ENCODE data around the gene TAPBP. TPM values are rescaled to one million over a fixed set of nuclear protein-coding genes. Genes with fewer than 3 reads are reported as not detected.

The TAPBP gene
- total RNA-seq, 2 donors from 2014 or later = 50.3 to 108 TPM

DNA sequence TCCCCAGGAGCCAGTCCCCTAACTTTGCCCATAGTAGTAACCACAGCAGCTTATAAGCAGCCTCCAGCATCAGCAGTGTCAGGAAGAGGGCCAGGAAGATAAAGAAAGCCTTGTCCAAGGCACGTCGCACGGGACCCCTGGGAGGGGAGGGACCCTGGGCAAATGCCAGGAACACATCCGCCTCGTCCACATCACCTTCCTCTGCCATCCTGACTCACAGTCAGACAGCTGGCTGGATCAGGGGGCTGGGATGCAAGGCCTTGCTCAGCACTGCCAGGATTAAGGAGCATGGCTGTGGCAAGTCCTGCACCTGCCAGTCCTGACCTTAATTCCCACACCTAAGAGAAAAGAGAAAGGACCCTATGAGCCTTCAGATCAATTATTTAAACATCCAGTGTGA is 15.2 kb upstream of the TAPBP start:
- intact Hi-C loops (cut with DNase I) = no loop called here

DNA sequence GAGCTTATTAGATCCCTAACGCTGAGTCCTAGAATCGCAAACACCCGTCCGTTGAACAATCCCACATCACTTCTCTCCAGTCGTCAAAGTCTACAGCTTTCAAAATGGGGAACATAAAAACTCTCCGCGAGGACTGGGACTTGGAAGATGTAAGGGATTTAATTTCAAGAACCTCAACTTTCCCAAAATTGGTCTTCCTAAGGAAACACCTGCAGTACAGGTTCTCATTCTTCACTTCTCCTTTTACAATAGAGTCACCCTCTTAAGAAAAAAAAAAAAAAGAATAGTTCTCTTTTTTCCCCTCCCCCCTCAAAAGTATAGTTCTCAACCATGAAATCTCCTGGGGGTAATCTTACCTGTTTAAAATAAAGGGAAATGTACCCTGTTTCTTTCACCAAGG is 10.2 kb upstream of the TAPBP start:
- no peak for TF ChIP-seq POLR2A (IDR thresholded peaks at IDR 0.05)
- TF ChIP-seq, protein P1, sequence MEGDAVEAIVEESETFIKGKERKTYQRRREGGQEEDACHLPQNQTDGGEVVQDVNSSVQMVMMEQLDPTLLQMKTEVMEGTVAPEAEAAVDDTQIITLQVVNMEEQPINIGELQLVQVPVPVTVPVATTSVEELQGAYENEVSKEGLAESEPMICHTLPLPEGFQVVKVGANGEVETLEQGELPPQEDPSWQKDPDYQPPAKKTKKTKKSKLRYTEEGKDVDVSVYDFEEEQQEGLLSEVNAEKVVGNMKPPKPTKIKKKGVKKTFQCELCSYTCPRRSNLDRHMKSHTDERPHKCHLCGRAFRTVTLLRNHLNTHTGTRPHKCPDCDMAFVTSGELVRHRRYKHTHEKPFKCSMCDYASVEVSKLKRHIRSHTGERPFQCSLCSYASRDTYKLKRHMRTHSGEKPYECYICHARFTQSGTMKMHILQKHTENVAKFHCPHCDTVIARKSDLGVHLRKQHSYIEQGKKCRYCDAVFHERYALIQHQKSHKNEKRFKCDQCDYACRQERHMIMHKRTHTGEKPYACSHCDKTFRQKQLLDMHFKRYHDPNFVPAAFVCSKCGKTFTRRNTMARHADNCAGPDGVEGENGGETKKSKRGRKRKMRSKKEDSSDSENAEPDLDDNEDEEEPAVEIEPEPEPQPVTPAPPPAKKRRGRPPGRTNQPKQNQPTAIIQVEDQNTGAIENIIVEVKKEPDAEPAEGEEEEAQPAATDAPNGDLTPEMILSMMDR (IDR thresholded peaks at IDR 0.05) = no peak
- peaks cover 38% of the 10 kb centered on the region for H3K4me1 ChIP-seq
- ATAC-seq (no peak), DNase-seq (no peak)
- intact Hi-C loops (cut with DNase I) = no loop called here
- H3K36me3 ChIP-seq (replicated peaks in 1 of 2; ENCODE audit: insufficient read depth in 1 of 2, low read depth in 2 of 2) = peaks cover 0 to 3% of the 10 kb centered on the region in 2 donors
- H3K9me3 ChIP-seq = no peaks in the 10 kb centered on the region
- WGBS, 2 donors = 6 to 24% methylated on average over 7 of the region's 7 CpGs
- H3K27ac ChIP-seq = peak overlapping the region in 3 of 4 donors; percentile 73 to 88 (median 87)
- H3K27me3 ChIP-seq = no peaks in the 10 kb centered on the region
- H3K4me3 ChIP-seq = no peak overlapping the region

More for the DNA sequence above, 15.2 kb upstream of the TAPBP start:
- H3K27ac ChIP-seq = no peak overlapping the region
- H3K9me3 ChIP-seq = no peaks in the 10 kb centered on the region
- 33 to 39% methylated on average over 5 of the region's 5 CpGs for WGBS, 2 donors
- TF ChIP-seq, protein P1 (IDR thresholded peaks at IDR 0.05) = no peak
- no peak for TF ChIP-seq POLR2A (IDR thresholded peaks at IDR 0.05)
- no peak for DNase-seq
- no peaks in the 10 kb centered on the region for H3K27me3 ChIP-seq
- no peak overlapping the region for H3K4me3 ChIP-seq
- H3K4me1 ChIP-seq = peaks cover 1% of the 10 kb centered on the region
- no peaks in the 10 kb centered on the region for H3K36me3 ChIP-seq (replicated peaks in 1 of 2; ENCODE audit: insufficient read depth in 1 of 2, low read depth in 2 of 2)
- ATAC-seq = no peak

DNA sequence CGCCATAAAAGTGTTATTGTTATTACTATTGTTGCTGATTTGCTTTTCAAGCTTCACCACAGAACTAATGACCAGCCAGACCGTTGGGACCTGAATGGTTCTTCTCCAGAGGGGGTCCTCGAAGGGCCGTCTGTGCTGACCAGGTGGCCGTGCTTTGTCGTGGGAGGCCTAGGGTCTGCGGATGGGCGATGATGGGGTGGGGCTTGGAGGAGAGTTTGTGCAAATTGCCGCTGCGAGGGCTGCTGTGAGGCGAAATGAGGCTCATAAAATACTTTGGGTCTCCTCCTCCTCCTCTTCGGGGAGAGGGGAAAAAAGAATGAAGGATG is 9.7 kb upstream of the TAPBP start:
- intact Hi-C loops (cut with DNase I) = no loop called here
- H3K27ac ChIP-seq = peak overlapping the region; percentile 73 to 88 (median 86)
- H3K9me3 ChIP-seq = no peaks in the 10 kb centered on the region
- WGBS, 2 donors = 0 to 2% methylated on average over 10 to 12 of the region's 12 CpGs
- TF ChIP-seq, protein P1 (IDR thresholded peaks at IDR 0.05) = no peak
- TF ChIP-seq POLR2A (IDR thresholded peaks at IDR 0.05) = no peak
- H3K4me3 ChIP-seq = peak overlapping the region; percentile 14 to 30
- peaks cover 3 to 4% of the 10 kb centered on the region in 2 donors for H3K36me3 ChIP-seq (replicated peaks in 1 of 2; ENCODE audit: insufficient read depth in 1 of 2, low read depth in 2 of 2)
- peaks cover 43% of the 10 kb centered on the region for H3K4me1 ChIP-seq
- ATAC-seq (no peak), DNase-seq (no peak)
- no peaks in the 10 kb centered on the region for H3K27me3 ChIP-seq

DNA sequence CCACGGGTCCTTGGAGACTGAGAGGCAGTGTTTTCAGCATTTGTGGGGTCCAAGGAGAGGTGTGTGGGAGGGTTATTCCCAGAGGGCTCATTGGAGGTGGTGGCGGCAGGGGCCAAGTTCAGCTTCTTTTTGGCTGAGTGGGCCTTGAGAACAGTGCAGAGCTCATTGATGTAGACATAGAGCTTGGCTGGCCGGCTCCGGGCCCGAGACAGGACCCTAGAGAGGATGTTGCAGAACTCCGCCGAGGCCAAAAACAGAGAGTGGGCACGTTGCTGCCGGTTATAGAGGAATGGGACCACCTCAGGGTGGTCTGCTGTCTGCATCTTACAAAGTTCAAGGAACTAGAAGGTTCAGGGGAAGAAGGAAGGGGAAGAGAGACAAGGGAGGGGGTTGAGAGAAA is 7.3 kb upstream of the TAPBP start:
- ATAC-seq (no peak), DNase-seq (no peak)
- Histone ChIP-seq H3K27ac (peak overlapping the region in 1 of 4 donors; percentile 71), H3K4me1 (peaks cover 57% of the 10 kb centered on the region), H3K36me3 (replicated peaks in 1 of 2; ENCODE audit: insufficient read depth in 1 of 2, low read depth in 2 of 2) (peaks cover 3 to 4% of the 10 kb centered on the region in 2 donors), H3K27me3 (no peaks in the 10 kb centered on the region), H3K4me3 (no peak overlapping the region), H3K9me3 (no peaks in the 10 kb centered on the region)
- TF ChIP-seq, protein P1 (IDR thresholded peaks at IDR 0.05) = no peak
- TF ChIP-seq POLR2A (IDR thresholded peaks at IDR 0.05) = no peak
- 69 to 78% methylated on average over 7 to 9 of the region's 9 CpGs for WGBS, 2 donors
- intact Hi-C loops (cut with DNase I) = no loop called here
